Ovary (tissue), 3 donors: ENCODE data around the gene XPO6.

Source experiments
- CTCF ChIP-seq, 3 donors: fragments of 450-650 bp in 2 of 3; fragments of 200-600 bp in 1 of 3; IDR thresholded peaks; one replicate each; pipeline versions ENCODE4 v1.5.1 to v1.8.0; 2016 to 2022; ENCODE audit warnings: antibody characterized with exemption in 3 of 3, mild to moderate bottlenecking in 1 of 3
- EP300 ChIP-seq: sonication (generic); formaldehyde crosslinking; IDR thresholded peaks from one replicate; pipeline ENCODE4 v1.6.1; 2017; ENCODE audit warnings: antibody characterized with exemption
- POLR2A ChIP-seq: fragments of 450-650 bp; IDR thresholded peaks from one replicate; pipeline ENCODE4 v1.6.1; 2017; ENCODE audit warnings: antibody characterized with exemption, mild to moderate bottlenecking, moderate library complexity
- donor health status: DM: no; HTN: no; CAD: no.

GRCh38 chr16:28188085-28188916 lies 23.5 kb downstream of the XPO6 start:
- TF ChIP-seq CTCF (IDR thresholded peaks at IDR 0.05) (no peak), POLR2A (no peak), EP300 (no peak)
